Stimulated activated CD8-positive, alpha-beta memory T cell treated with anti-CD3 and anti-CD28 coated beads, Interleukin-4, amount 100 ng/mL, for 1 hour (primary cell): ENCODE measurements around the gene KANSL1.

Experiments used
- DNase-seq, 2 donors: peaks; one replicate each; pipeline ENCODE4 v3.0.0-alpha.2; 2020; ENCODE audit warnings: low read depth in 2 of 2, low spot score in 1 of 2

Gene KANSL1

GRCh38 chr17:46141645-46142044 is 51.6 kb downstream of the KANSL1 start:
- no peak for DNase-seq

- DNase-seq: no peak
Measured at GRCh38 chr17:46140645-46141197, 52.5 kb downstream of the KANSL1 start.

DNA sequence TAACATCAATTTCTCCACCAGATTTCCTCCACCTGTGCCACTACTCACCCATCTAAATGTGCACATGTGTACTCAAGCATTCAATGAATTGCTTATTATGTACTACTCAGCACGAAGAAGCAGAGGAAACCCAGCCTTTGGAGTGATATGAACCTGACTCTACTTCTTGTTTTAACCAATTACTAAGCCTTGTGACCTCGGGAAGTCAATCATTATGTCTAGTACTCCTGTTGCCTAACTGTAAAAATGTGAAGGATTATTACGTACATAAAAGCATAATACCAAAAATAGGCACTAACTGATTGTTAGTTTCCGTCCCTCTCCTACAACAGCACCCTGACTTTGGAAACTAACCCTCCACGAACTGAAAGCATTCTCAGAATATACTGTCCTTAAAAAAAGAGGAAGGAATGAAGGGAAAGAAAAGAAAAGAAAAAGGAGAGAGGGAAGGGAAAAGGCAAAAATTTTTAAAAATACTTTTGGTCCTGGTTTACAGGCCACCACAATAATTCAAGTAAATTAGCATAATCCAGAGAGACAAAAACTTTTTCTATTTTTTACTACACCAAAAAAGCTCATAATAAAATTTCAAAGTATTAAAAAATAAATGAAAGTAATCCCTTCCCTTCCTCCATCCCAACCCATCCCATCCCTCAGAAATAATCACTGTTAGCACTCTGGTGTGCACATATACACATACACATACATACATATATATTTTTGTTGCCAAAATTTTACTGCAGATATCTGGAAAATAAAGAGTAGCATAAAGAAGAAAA is 53.6 kb downstream of the KANSL1 start:
- DNase-seq: no peak

- no peak for DNase-seq
Measured at GRCh38 chr17:46138473-46138872, 54.8 kb downstream of the KANSL1 start.

- no peak for DNase-seq
Measured at GRCh38 chr17:46136820-46137219, 56.4 kb downstream of the KANSL1 start.

DNA sequence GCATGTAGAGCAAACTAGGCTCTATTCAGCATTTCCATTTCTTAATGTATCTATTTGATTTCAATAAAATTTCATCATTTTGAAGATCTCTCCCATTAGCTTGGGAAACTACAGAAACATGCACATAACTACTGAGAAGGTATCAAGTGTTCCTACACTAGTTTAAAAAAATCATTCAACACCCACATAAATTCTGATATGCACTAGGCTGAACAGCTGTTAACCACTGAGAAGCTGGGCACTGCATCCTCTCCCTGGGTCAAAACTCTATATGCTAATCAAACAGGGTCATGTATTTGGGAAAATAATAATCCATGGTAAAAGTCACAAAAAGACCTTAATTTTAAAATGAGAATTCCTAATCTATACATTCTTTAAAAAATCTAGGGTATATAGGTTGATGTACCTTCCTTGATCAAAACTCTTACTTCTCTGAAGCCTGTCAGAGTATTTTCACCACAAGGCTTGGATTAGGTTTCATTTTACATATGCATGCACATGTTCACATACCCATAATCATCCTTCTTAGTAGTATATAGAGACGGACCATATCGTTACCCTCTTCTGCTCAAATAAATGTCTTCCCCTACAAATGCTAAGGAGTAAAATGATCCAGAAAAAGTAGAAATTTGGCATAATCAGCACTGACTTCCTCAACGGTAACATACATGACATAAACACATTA is 57.2 kb downstream of the KANSL1 start:
- no peak for DNase-seq

DNA sequence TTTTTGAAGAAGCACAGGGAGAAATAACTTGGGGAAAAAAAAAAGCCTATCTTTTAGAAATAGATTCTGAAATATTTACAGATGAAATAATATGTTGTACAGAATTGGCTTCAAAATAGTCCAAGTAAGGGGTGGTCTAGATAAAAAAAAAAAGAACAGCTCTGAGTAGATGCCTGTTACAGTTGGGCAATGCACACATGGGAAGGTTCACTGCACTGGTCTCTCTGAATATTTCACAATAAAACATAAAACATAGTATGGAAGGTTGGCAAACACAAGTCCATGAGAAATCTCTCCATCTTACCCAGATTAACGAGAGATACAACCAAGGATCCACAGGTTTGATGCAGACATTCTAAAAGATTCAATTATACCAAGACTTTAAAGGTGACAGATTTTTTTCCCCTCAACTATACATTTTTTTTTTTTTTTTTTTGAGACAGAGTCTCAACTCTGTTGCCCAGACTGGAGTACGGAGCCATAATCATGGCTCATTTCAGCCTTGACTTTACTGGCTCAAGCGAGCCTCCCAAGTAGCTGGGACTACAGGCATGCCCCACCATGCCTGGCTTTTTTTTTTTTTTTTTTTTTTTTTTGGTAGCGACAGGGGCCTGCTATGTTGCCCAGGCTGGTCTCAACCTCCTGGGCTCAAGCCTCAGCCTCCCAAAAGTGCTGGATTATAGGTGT is 58.0 kb downstream of the KANSL1 start:
- DNase-seq: no peak

DNA sequence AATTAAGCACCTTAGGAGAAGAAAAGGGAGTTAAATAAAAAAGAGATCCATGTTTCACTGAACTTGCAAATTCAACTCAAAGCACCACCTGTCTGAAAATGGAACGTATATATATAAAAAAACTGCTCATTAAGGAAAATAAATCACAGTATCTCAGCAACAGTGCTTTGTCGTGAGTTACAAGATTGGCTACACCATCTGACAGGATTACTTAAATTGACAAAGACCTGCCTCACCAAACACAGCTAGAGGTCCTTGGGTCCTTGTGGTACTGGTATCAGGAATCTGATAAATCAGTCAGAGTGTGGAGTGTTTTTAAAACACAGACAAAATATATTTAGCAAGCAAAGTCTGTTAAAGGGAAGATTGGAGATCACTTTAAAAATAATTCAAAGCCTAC is 63.9 kb downstream of the KANSL1 start:
- no peak for DNase-seq

DNA sequence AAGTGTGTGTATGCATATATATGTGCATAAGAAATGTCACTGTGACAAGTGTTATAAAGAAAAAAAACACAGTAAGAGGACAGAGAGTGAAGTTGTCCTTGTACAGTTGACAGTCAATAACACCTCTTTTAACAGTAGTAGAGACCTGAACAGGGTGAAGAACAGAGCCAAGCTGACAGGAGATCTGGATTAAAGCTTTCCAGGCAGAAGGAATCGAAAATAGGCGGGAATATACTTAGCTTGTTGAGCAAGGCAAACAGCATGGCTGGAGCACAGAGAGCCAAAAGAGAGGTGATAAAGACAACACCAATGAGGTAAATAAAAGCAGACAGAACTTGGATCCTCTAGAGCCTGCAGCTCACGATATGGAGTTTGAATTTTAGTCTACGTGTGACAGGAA is 64.8 kb downstream of the KANSL1 start:
- DNase-seq: no peak

- DNase-seq: no peak
Measured at GRCh38 chr17:46127524-46127923, 65.7 kb downstream of the KANSL1 start.

DNA sequence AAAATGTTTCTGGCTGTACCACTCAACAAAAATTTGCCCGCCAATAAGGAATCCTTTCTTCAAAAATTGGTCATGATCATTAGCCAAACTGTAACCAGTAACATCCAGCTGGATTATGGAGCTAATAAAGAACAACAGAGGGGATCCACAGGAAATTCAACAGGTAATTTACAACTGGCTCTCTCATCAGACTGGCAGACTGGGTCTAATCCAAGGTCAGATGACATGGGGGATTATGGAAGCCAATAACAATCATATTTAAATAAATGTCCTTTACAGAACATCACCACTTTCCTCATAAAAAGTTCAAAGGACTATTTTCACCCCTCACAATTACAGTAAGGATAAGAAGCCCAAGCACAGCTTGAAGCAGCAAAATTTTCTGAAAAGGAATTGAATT is 66.4 kb downstream of the KANSL1 start:
- no peak for DNase-seq

DNA sequence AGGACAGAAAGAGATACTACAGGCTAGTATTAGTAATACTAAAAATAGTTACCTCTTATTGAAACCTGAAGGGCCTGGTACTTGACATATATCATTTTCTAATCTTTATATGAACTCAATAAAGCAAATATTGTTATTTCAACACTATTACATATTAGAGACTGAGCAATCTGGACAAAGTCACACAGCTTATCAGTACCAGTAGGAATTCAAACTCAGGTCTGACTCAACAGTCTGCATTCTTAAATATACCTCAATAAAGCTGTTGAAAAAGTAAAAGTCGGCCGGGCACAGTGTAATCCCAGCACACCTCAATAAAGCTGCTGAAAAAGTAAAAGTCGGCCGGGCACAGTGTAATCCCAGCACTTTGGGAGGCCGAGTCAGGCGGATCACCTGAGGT is 67.4 kb downstream of the KANSL1 start:
- no peak for DNase-seq

DNA sequence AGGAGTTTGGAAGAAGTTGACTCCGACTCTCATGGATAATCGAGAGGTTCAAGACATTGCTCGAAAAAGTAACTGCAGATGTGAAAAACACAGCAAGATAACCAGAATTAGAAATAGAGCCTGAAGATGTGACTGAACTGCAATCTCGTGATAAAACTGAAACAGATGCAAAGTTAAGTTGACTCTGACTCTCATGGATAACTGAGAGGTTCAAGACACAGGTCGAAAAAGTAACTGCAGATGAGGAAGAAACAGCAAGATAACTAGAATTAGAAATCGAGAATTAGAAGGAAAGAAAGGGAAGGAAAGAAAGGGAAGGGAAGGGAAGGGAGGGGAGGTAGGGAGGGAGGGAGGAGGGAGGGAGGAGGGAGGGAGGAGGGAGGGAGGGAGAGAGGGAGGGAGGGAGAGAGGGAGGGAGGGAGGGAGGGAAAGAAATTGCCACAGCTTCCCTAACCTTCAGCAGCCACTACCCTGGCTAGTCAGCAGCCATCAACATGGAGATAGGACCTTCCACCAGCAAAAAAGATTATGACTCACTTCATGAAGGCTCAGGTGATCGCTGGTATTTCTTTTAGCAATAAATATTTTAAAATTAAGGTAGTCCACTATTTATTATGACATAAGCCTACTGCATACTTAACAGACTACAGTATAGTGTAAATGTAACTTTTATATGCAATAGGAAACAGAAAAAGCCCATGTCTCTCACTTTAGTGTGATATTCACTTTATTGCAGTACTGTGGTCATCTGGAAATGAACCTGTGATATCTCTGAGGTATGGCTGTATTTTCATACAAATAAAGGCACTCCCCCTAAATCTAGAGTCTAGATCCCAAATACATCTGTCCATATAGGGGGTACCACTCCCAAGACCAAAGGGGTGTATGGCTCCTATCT is 68.3 kb downstream of the KANSL1 start:
- no peak for DNase-seq

- DNase-seq: no peak
Measured at GRCh38 chr17:46123607-46124006, 69.6 kb downstream of the KANSL1 start.

DNA sequence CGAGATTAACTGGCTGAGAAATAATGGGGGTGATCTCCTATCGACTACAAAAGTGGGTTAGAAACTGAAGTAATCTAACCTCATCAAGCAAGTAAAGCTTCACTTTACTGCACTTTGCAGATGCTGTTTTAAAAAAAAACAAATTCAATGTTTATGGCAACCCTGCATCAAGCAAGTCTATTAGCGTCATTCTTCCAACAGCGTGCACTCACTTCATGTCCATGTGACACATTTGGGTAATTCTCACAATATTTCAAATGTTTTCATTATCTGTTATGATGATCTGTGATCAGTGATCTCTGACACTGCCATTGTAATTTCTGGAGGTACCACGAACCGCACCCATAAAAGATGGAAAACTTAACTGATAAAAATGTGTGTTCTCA is 70.8 kb downstream of the KANSL1 start:
- no peak for DNase-seq

DNA sequence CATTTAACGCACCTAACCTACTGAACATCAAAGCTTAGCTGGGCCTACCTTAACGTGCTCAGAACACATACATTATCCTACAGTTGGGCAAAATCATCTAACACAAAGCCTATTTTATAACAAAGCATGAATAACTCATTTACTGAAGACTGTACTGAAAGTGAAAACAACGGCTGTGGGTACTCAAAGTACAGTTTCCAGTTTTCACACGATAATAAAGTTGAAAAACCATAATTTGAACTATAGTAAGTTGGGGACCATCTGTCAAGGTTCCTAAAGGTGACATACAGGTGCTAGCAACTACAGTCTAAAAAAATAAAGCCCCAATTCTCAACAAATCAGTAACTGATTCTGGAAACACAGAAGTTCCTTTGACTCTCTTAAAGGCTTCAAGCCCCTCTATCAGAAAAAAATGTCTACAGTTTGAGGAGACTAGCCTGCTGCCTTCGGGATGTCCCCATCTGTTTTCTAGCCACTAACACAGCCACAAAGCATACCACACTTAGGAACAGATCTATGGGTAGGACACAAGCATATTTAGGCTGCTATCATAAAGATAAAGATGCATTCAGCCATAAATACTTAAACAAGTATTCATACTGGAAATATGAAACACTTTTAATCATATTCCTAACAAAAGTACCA is 71.3 kb downstream of the KANSL1 start:
- no peak for DNase-seq

DNA sequence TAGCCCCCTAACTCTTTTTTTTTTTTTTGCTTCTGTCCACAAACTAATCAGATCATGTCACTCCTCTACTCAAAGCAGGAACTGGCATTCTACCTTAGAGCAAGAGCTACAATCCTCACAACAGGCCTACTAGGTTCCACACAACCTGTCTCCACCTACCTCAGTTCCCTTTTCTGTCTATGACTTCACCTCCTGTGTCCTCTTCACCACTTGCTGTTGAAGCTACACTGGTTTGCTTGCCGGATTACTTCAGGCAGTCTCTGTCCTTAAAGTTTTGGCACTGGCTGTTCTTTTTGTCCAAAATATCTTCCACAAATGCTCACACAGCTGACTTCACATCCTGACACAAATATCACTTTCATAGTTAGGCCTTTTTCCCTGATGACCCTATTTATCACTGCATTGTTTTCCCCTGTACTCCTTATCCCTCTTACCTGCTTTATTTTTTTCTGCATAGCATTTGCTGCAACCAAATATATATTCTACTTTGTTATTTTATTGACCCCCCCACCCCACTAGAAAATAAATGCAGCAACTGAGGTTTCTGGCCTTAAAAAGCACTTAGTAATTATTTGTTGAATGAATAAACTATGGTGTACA is 72.0 kb downstream of the KANSL1 start:
- DNase-seq: no peak

DNA sequence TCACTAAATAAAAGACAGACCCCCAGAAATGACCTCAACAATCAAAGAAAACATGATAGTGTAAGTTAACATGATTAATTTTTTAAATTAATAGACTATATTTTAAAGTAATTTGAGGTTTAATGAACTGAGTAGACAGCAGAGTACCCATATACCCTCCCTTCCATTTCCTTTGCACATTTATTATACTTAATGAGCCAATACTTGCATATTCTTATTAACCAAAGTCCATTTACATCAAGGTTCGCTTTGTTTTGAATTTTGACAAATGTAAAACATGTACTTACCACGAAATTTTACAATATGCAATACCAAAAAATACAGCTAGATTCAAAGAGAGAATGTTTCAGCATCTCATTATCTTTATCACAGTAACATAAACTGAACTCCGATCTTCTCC is 72.7 kb downstream of the KANSL1 start:
- no peak for DNase-seq

- DNase-seq: no peak
Measured at GRCh38 chr17:46120078-46120477, 73.2 kb downstream of the KANSL1 start.

DNA sequence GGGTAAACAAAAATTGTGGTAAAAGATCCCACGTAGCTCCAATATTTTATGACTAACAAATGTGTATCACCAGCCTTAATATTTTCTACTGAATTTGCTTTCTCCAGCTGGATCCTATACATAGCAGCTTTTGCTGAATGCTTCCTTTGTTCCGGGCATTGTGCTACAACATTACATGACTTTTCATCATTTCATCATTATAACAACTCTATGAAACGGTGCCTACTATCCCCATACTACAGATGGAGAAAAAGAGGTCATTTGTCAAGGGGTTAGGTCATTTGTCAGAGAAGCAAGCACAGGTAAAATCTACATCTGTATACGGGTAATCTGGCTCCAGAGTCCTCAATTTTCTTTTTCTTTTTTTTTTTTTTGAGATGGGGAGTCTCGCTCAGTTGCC is 74.3 kb downstream of the KANSL1 start:
- DNase-seq: no peak
